K562 (cell line): ENCODE measurements around the gene RPP38. TPM values are rescaled to one million over a fixed set of nuclear protein-coding genes. Genes with fewer than 3 reads are reported as not detected.

Experiments
- ATAC-seq: fragments of 200-7000 bp; cut with Tn5 transposase; 3 replicates; pipeline ENCODE4 v1.9.1; 2020; ENCODE audit warnings: moderate library complexity
- BruUV-seq: library from RNA; stranded (reverse); fragments of 400-500 nt; replicated peaks from 2 replicates; lab custom pipeline; 2021; lab: Mats Ljungman, UMichigan
- CTCF ChIA-PET: fragments of 300-600 bp; formaldehyde crosslinking; extraction: SDS; loops from one replicate; lab custom pipeline; 2021; ENCODE audit warnings: low intra/inter-chr PET ratio; lab: Yijun Ruan, JAX
- POLR2A ChIA-PET: fragments of 300-600, 350-650 bp; sonication (Branson Sonifier 250); formaldehyde crosslinking; extraction: SDS; loops from one replicate; lab custom pipeline; 2021; ENCODE audit warnings: antibody characterized with exemption, inconsistent platforms; lab: Yijun Ruan, JAX
- DNase-seq, 4 experiments: peaks; one replicate each; pipeline versions ENCODE4 v3.0.0 to v3.0.0-alpha.2; 2011 to 2018; ENCODE audit warnings: low spot score in 3 of 4, mixed read lengths in 3 of 4; ENCODE audit errors: extremely low read depth in 1 of 4
- FAIRE-seq: peaks from 2 replicates; lab custom pipeline; 2011; peaks lifted over from hg19 to GRCh38; lab: Jason Lieb, UNC
- H2AFZ ChIP-seq: 2 replicates; pipeline ENCODE4 v1.6.0; 2011; ENCODE audit warnings: low read depth, low read length, control low read depth, inconsistent platforms
- H3K27ac ChIP-seq: fragments of 200-600 bp; 3 replicates; pipeline ENCODE4 v1.8.0; 2011; ENCODE audit warnings: low read depth, mild to moderate bottlenecking, control low read depth, inconsistent platforms, low read length, moderate library complexity, mixed read lengths; ENCODE audit errors: extremely low read depth
- H3K27me3 ChIP-seq, 2 experiments: fragments of 300-600 bp in 1 of 2; 2 replicates in 1 of 2; 3 replicates in 1 of 2; pipeline versions ENCODE4 v1.6.0 to v1.8.0; 2011; ENCODE audit warnings: inconsistent platforms in 2 of 2, low read length in 2 of 2, mild to moderate bottlenecking in 1 of 2, mixed read lengths in 1 of 2, moderate library complexity in 1 of 2; ENCODE audit not compliant: control insufficient read depth in 2 of 2, insufficient read depth in 2 of 2
- H3K36me3 ChIP-seq: fragments of 300-600 bp; 3 replicates; pipeline ENCODE4 v1.8.0; 2011; ENCODE audit warnings: mild to moderate bottlenecking, low read length, inconsistent platforms; ENCODE audit not compliant: control insufficient read depth, insufficient read depth
- H3K4me1 ChIP-seq, 2 experiments: fragments of 200-600 bp in 1 of 2; replicated peaks in 1 of 2; 2 replicates in 1 of 2; 3 replicates in 1 of 2; pipeline versions ENCODE4 v1.5.1 to v1.8.0; 2011; ENCODE audit warnings: inconsistent platforms in 2 of 2, low read length in 2 of 2, mild to moderate bottlenecking in 1 of 2, mixed read lengths in 1 of 2, moderate library complexity in 1 of 2; ENCODE audit not compliant: control insufficient read depth in 2 of 2, insufficient read depth in 2 of 2
- H3K4me2 ChIP-seq: 2 replicates; pipeline ENCODE4 v1.6.1; 2011; ENCODE audit warnings: low read length, control low read depth, inconsistent platforms, mixed read lengths; ENCODE audit not compliant: insufficient read depth
- H3K4me3 ChIP-seq: fragments of 200-600 bp; sonication (generic), shearing (Covaris generic); 2 replicates; pipeline ENCODE4 v1.5.1; 2016; ENCODE audit warnings: control low read depth, inconsistent platforms
- H3K79me2 ChIP-seq: fragments of 200-600 bp; 3 replicates; pipeline ENCODE4 v1.8.0; 2011; ENCODE audit warnings: low read length, inconsistent platforms; ENCODE audit not compliant: control insufficient read depth, insufficient read depth
- H3K9ac ChIP-seq, 2 experiments: 2 replicates each; pipeline versions ENCODE4 v1.6.0 to v1.6.1; 2011; ENCODE audit warnings: low read depth in 2 of 2, low read length in 2 of 2, control low read depth in 1 of 2, inconsistent platforms in 1 of 2, mild to moderate bottlenecking in 1 of 2, mixed read lengths in 1 of 2; ENCODE audit not compliant: insufficient read depth in 1 of 2
- H3K9me1 ChIP-seq: one replicate; pipeline ENCODE4 v1.6.0; 2011; ENCODE audit warnings: inconsistent platforms, mild to moderate bottlenecking, low read length, moderate library complexity; ENCODE audit not compliant: control insufficient read depth, insufficient read depth
- H3K9me3 ChIP-seq: replicated peaks from 2 replicates; pipeline ENCODE4 v1.5.1; 2011; ENCODE audit warnings: low read depth, low read length, inconsistent platforms; ENCODE audit not compliant: control insufficient read depth, insufficient read depth
- H4K20me1 ChIP-seq: replicated peaks from 2 replicates; pipeline ENCODE4 v1.6.1; 2011; ENCODE audit warnings: low read length, inconsistent platforms, mixed read lengths; ENCODE audit not compliant: control insufficient read depth, insufficient read depth
- ATF3 ChIP-seq, 2 experiments: fragments of 450-650 bp in 1 of 2; sonication (generic) in 1 of 2; formaldehyde crosslinking in 1 of 2; IDR thresholded peaks in 1 of 2; conservative IDR thresholded peaks in 1 of 2; 2 replicates each; pipeline versions ENCODE4 v1.6.1 to v1.8.1; 2016 to 2023; ENCODE audit warnings: mild to moderate bottlenecking in 2 of 2, moderate library complexity in 2 of 2, inconsistent platforms in 1 of 2, missing genetic modification reagents in 1 of 2
- BCL6 ChIP-seq: fragments of 250-450 bp; sonication (Bioruptor Pico); IDR thresholded peaks from 2 replicates; pipeline ENCODE4 v1.4.0; 2020
- CTBP1 ChIP-seq: fragments of 450-650 bp; IDR thresholded peaks from 2 replicates; pipeline ENCODE4 v1.6.1; 2016; ENCODE audit warnings: borderline replicate concordance
- ESRRA ChIP-seq: fragments of 450-650 bp; IDR thresholded peaks from 2 replicates; pipeline ENCODE4 v1.6.1; 2014; ENCODE audit warnings: low read depth, mild to moderate bottlenecking, moderate library complexity, borderline replicate concordance
- MCM2 ChIP-seq: fragments of 450-650 bp; IDR thresholded peaks from 2 replicates; pipeline ENCODE4 v1.6.1; 2017; ENCODE audit warnings: low read depth, mild to moderate bottlenecking
- MNT ChIP-seq, 2 experiments: fragments of 450-650 bp; conservative IDR thresholded peaks; 2 replicates each; pipeline ENCODE4 v1.6.1; 2017; ENCODE audit warnings: mild to moderate bottlenecking in 2 of 2, moderate library complexity in 2 of 2
- SOX6 ChIP-seq: fragments of 450-650 bp; IDR thresholded peaks from 2 replicates; pipeline ENCODE4 v1.6.1; 2014; ENCODE audit warnings: mild to moderate bottlenecking
- ZNF121 ChIP-seq: sonication (generic); formaldehyde crosslinking; conservative IDR thresholded peaks from 2 replicates; pipeline ENCODE4 v1.8.0; 2022; ENCODE audit warnings: missing genetic modification reagents
- ZNF23 ChIP-seq: fragments of 250-450 bp; sonication (Bioruptor Pico); IDR thresholded peaks from 2 replicates; pipeline ENCODE4 v1.4.0; 2020; ENCODE audit warnings: mild to moderate bottlenecking
- WGBS: fragments of 100-300 bp; shearing (Covaris generic); methylation state at CpG from one replicate; pipeline ENCODE4 v1.1.6; 2016; ENCODE audit warnings: low coverage, mixed read lengths; ENCODE audit not compliant: insufficient coverage; ENCODE audit errors: missing lambda C conversion rate; 5-methylcytosine and 5-hydroxymethylcytosine counted together
- in situ Hi-C: fragments of 300-500 bp; cut with MboI; formaldehyde crosslinking; loops from 4 replicates; pipeline ENCODE4 v1.15.0; 2018; ENCODE audit warnings: inconsistent platforms, mixed read lengths
- intact Hi-C: fragments of 100-400 bp; cut with micrococcal nuclease; formaldehyde crosslinking; loops from 2 replicates; pipeline ENCODE4 v1.14.2; 2022
- polyA plus RNA-seq, 8 experiments: library from polyadenylated mRNA; depleted of rRNA in 4 of 8; stranded (reverse) in 5 of 8; unstranded in 3 of 8; fragments of >200 nt; fragmentation: Nextera tagmentation in 2 of 8; fragmentation: Illumina TruSeq in 1 of 8; extraction: Ambion mirVana in 2 of 8; extraction: Trizol in 1 of 8; gene quantifications; 2 replicates each; pipeline versions ENCODE4 v1.2.1 to v1.2.3, GENCODE V29; 2011 to 2014; ENCODE audit warnings: inconsistent platforms in 1 of 8, missing spikeins in 1 of 8
- total RNA-seq, 7 experiments: library from RNA; depleted of rRNA in 6 of 7; stranded (reverse); fragments of >200 nt in 6 of 7; fragmentation: Illumina TruSeq in 2 of 7; extraction: Trizol in 2 of 7; gene quantifications; 2 replicates each; pipeline versions ENCODE4 v1.2.1 to v1.2.3, GENCODE V29; 2011 to 2021; ENCODE audit warnings: low replicate concordance in 1 of 7

The RPP38 gene
- total and polyA plus RNA-seq, 9 of the 15 experiments (the other 6 are each of a cell fraction or from before 2014, with no cell fraction given), result 26.3 to 58.6 (median 33.8) TPM

- TF ChIP-seq ATF3 (IDR thresholded peaks at IDR 0.05) (no peak), ATF3 (CRISPR knock-in tag; conservative IDR thresholded peaks at IDR 0.05) (no peak), ESRRA (no peak), ZNF121 (CRISPR knock-in tag) (no peak), MNT (conservative IDR thresholded peaks at IDR 0.05) (no peak)
- TF ChIP-seq, all 486 proteins: peak for 0
Observed at GRCh38 chr10:15075421-15075820, 21.7 kb upstream of the RPP38 start (continued).

GRCh38 chr10:15083674-15084501 is 13.3 kb upstream of the RPP38 start:
- ATAC-seq, result no peak
- intact Hi-C loops (no loop called here), in situ Hi-C loops (no loop called here)
- 18% methylated on average over 18 of the region's 18 CpGs for WGBS
- no peaks in the 10 kb centered on the region for H3K9me3 ChIP-seq
- peaks cover 0 to 11% of the 10 kb centered on the region in 2 experiments; a peak in 2 of 5 replicates for H3K4me1 ChIP-seq
- H3K9me1 ChIP-seq, result no peaks in the 10 kb centered on the region
- CTCF ChIA-PET, result no interaction called here
- H3K79me2 ChIP-seq, result no peaks in the 10 kb centered on the region
- peak overlapping the region; percentile 21; the same call in 1 of the 2 replicates for H3K4me2 ChIP-seq
- no peak overlapping the region; the same call in 1 of the 2 replicates for H2AFZ ChIP-seq
- POLR2A ChIA-PET, result interaction anchor here (0.7 kb wide), 1 partner anchor 371 kb away, joined by 3 read pairs; no protein-coding TSS in a partner anchor
- DNase-seq, result no peak
- peak; percentile 21; the same call in 1 of the 2 replicates for TF ChIP-seq CTBP1
- no peak for TF ChIP-seq ZNF23
- no peak for TF ChIP-seq MCM2
- peak; percentile 31; the same call in 1 of the 2 replicates for TF ChIP-seq SOX6
- no peak for TF ChIP-seq BCL6 (CRISPR knock-in tag)
- no peak for FAIRE-seq
- peaks cover 11 to 44% of the 10 kb centered on the region in 2 experiments; a peak in 4 of 5 replicates for H3K27me3 ChIP-seq
- no peak overlapping the region for H3K9ac ChIP-seq
- no peak overlapping the region for H3K27ac ChIP-seq
- H3K4me3 ChIP-seq, result no peak overlapping the region
- no TSS peak for BruUV-seq
- H4K20me1 ChIP-seq, result no peaks in the 10 kb centered on the region
- no peaks in the 10 kb centered on the region for H3K36me3 ChIP-seq
